ENCODE results near the gene HUNK.
"Not testable (repeated sequence)": the region's sequence is repeated elsewhere in the genome, so short reads cannot be mapped to it uniquely, and the experiment has no call there.

Gene HUNK

DNA sequence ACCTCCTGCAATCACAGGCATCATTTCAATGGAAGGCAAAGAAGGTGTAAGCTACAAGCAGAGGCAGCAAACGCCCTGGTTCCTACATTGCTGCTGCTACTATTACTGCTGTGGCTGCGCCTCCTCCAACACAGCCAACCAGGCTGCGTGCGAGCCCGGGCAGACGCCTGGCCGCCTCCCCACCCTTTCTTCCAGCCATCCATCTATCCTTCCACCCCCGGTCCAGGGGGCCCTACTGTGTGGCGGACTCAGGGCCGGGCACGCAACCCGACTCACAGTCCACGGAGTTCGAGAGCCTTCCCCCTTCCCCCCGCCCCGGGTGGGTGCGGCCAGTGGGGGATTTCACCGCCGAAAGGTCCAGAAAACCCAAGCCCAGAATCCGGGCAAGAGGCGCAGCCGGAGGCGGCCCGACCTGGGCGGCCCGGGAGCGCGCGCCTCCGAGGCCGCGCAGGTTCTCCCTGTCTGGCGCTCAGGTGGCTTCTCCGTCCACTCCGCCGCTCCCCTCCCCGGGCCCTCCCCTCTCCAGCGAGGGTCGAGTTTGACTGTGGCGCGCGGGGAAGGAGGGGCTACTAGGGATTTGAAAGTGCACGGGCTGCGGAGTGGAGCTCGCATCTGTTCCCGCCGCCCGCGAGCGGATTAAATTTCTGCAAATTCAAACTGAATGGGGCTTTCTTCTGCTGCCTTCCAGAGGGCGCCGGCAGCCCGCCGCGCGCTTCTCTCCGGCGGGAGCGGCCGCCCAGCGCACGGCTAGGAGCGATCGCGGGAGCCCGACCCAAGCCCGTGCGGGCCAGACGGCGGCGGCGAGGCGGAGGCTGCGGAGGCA, at the start of gene HUNK:
Gene HUNK, plus strand, starts transcription at position 569 of the 823 bp plus-strand sequence. CDS start 655 bp downstream, outside the sequence.
- DNase-seq: no peak

DNA sequence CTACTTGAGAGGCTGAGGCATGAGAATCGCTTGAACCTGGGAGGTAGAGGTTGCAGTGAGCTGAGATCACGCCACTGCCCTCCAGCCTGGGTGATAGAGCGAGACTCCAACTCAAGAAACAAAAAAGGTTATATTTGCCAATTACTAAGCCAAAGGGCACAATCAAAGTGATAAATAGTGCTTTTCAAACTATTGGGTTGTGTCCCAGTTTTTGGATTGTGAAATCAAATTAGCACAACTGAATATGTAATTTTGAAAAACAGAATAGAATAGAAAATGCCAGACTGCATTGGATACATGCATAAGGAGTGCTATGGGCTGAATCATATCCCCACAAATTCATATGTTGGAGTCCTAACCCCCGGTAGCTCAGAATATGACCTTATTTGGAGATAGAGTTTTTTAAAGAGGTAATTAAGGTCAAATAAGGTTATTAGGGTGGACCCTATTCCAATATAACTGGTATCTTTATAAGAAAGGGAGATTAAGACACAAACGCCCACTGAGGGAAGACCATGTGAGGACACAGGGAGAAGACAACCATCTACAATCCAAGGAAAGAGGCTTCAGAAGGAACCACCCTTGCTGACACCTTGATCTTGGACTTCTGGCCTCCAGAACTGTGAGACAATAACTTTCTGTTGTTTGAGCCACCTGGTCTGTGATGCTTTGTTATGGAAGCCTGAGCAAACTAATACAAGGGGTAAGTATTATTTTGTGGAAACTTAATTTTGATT, 42.9 kb upstream of the HUNK start:
- no peak for DNase-seq

GRCh38 chr21:31830701-31831100, 42.1 kb upstream of the HUNK start:
- DNase-seq: no peak

DNA sequence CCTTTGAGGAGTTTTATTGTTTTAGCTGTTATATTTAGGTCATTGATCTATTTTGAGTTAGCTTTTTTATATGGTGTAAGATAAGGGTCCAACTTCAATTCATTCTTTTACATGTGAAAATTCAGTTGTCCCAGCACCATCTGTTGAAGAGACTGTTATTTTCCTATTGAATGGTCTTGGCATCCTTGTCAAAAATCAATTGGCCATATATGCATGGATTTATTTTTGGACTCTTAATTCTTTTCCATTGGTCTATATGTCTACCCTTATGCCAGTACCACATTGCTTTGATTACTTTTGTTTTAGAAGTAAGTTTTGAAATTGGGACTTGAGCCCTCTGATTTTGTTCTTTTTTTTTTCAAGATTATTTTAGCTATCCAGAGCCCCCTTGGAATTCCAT, 35.8 kb upstream of the HUNK start:
- DNase-seq: no peak

DNA sequence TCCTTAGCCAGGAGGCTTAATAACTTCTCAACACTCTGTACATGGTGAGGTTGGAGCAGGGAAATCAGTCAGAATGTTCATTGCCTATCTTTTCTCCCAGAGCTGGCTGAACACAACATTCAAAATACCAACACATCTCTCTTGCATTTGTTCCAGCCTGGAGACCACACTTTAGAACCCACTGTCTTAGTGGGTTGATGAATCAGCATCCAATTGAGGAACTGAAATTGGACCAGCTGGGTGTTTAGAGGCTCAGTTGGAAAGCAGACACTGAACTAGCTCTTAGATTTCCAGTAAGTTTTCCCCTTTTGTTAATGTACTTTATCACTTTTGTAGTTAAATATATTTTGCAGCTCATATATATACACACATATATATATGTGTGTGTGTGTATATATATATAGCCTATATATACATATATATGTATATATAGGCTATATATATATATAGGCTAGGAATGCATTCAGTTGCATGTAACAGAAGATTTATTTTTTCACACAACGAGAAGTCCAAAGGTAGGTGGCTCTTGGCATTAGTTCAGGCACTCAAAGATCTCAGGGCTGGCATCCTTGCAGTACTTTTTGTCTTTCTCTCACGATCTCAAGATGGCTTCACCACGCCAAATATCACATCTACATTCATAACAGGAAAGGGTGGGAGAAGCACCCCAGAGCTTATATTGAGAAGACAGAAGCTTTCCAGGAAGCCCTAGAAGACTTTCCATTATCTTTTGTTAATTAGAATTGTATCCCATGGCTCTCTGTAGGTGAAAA, 35.0 kb upstream of the HUNK start:
- DNase-seq: no peak

DNA sequence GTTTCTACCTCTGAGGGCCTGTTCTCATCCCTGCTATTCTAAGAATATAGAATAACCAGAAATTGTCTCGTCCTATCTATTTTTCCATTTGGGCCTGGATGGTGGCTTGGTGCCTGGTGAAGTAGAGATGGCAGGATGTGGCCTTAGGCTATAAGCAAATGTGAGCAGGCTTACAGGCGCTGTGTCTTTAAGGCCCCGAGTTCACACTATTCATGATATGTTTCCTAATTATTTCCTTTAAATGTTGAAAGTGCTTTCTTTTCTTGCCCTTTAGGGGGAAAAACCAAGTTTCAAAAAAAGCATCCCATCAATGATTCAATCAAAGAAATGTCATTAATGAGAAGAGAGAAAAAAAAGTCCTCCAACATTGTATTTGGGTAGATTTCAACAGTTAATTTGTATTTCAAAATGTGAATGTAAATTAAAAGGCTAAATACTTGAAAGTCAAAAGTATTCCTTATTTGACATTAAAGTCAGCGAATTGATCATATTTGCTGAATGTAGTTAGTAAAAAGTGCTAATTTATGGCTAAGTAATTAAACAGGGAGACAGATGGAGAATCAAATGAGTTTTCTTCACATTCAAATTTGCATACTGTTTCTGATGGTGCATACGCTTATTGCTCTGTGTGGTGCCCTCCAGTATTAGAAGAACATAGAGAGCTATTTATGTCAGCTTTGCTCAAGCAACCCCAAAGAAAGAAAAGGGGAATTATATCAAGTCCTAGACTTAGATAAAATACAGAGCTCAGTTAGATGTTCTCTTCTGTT, 34.0 kb upstream of the HUNK start:
- DNase-seq: no peak

GRCh38 chr21:31844206-31844605, 28.6 kb upstream of the HUNK start:
- DNase-seq: no peak

- no peak for DNase-seq
These were observed 27.6 kb upstream of the HUNK start for GRCh38 chr21:31845151-31845729.

GRCh38 chr21:31846690-31847089, 26.1 kb upstream of the HUNK start:
- DNase-seq: no peak

DNA sequence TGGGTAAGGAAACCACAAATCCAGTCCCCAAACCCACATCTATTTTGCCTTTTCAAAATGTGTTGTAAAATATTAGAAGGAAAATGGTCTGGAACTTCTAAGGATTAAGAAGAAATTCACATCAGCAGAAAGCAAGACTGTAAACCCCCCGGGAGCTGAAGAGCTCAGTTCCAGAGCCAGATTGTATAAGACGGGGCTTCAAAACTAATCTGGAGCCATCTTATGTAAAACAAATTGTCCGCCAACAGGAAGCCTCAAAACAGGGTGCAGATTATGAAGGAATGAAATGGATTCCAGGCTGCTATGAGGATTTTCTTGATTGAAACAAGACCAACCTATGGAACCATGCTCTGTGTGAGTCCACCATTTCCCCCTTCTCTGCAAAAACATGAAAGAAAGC, 25.1 kb upstream of the HUNK start:
- DNase-seq: no peak

GRCh38 chr21:31848326-31848985, 24.4 kb upstream of the HUNK start:
- DNase-seq: no peak

GRCh38 chr21:31850886-31851285, 21.9 kb upstream of the HUNK start:
- no peak for DNase-seq

GRCh38 chr21:31855180-31855579, 17.6 kb upstream of the HUNK start:
- DNase-seq: no peak

- no peak for DNase-seq
These were observed 15.7 kb upstream of the HUNK start for GRCh38 chr21:31857096-31857495.

- not testable (repeated sequence) for DNase-seq
These were observed 15.2 kb upstream of the HUNK start for GRCh38 chr21:31857631-31858030.

GRCh38 chr21:31860851-31861250, 12.0 kb upstream of the HUNK start:
- DNase-seq: no peak

DNA sequence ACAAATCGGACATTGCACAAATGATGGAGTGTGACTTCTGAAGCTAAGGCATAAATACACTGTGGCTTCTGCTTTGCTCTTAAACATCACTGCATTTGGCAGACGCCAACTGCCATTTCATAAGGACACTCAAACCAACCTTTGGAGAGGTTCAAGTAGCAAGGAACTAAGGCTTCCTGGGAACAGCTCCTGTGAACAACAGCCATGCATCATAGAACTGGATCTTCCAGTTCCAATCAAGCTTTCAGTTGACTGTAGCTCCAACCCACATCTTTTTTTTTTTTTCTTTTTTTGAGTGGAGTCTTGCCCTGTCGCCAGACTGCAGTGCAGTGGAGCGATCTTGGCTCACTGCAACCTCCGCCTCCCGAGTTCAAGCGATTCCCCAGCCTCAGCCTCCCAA, 10.7 kb upstream of the HUNK start:
- no peak for DNase-seq

GRCh38 chr21:31865429-31865970, 7.3 kb upstream of the HUNK start:
- no peak for DNase-seq

DNA sequence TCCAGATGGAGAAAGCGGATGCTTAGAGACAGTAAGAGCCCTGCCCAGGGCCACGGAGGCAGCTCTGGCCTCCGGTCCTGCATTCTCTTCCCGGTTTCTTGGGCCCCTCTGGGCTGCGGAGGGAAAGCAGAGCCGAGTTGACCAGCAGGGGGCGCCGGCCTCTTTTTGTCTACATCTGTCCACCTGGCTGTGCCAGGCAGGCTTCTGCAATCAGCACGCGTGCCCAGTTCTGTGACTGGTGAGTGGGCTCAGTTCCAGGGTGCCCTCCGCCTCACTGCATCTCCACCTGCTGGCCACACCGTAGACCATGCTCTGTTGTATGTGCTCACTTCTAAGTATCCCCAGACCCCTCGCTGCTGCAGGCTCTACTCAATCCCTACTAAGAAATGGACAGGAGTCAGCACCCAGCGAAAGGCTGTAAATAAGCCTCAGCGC, 6.7 kb upstream of the HUNK start:
- peak; percentile 41 for DNase-seq

DNA sequence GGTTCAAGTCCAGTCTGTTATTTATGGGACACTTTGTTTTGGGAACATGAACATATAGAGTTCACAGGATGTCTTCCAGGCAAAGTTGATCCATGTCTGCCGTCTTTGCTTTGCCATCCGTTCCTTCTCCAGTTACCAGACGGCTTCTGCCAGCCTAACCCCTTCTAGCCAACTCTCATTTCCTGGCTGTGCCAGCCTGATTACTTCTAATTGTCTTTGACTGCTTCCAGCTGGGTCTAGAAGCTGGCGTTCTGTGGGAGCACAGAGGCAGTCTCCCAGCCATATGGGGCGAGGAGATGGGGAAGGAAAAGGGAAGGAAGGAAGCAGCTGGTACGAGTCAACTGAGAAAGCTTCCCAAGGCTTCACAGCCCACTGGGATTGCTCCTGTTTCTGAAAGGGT, 3.1 kb upstream of the HUNK start:
- DNase-seq: no peak

- DNase-seq: no peak
These were observed 2.2 kb upstream of the HUNK start for GRCh38 chr21:31870472-31871193.
